GM23338 (cell line): Measurements from ENCODE around the gene SPSB4. TPM values are rescaled to one million over a fixed set of nuclear protein-coding genes. Genes with fewer than 3 reads are reported as not detected.

ENCODE experiments used
- ATAC-seq: fragments of 200-7000 bp; cut with Tn5 transposase; 3 replicates; pipeline ENCODE4 v1.9.1; 2020
- DNase-seq: peaks from one replicate; pipeline ENCODE4 v3.0.0-alpha.2; 2015; ENCODE audit warnings: low spot score
- H2AFZ ChIP-seq: fragments of 200-600 bp; sonication (generic); 2 replicates; pipeline ENCODE4 v1.8.0; 2016; ENCODE audit warnings: antibody characterized with exemption, mild to moderate bottlenecking, moderate library complexity
- H3F3A ChIP-seq: fragments of 200-600 bp; sonication (generic); replicated peaks from 2 replicates; pipeline ENCODE4 v1.8.0; 2017; ENCODE audit warnings: antibody characterized with exemption, mixed run types, low read depth
- H3K27ac ChIP-seq: fragments of 200-600 bp; sonication (generic); 2 replicates; pipeline ENCODE4 v1.6.1; 2016; ENCODE audit warnings: low read depth
- H3K27me3 ChIP-seq: fragments of 200-600 bp; sonication (generic); 2 replicates; pipeline ENCODE4 v1.8.0; 2016; ENCODE audit warnings: mild to moderate bottlenecking, mixed run types, moderate library complexity; ENCODE audit not compliant: insufficient read depth
- H3K36me3 ChIP-seq: fragments of 200-600 bp; sonication (generic); 2 replicates; pipeline ENCODE4 v1.8.0; 2016; ENCODE audit warnings: mild to moderate bottlenecking; ENCODE audit not compliant: insufficient read depth
- H3K4me1 ChIP-seq: fragments of 200-600 bp; sonication (generic); 2 replicates; pipeline ENCODE4 v1.8.0; 2016; ENCODE audit warnings: mild to moderate bottlenecking, moderate library complexity; ENCODE audit not compliant: insufficient read depth
- H3K4me2 ChIP-seq: fragments of 200-600 bp; sonication (generic); 2 replicates; pipeline ENCODE4 v1.7.1; 2017; ENCODE audit warnings: mixed run types
- H3K4me3 ChIP-seq: fragments of 200-600 bp; sonication (generic); 2 replicates; pipeline ENCODE4 v1.6.1; 2016; ENCODE audit warnings: mixed run types
- H3K79me2 ChIP-seq: fragments of 200-600 bp; sonication (generic); replicated peaks from 2 replicates; pipeline ENCODE4 v1.8.0; 2017; ENCODE audit warnings: mild to moderate bottlenecking; ENCODE audit not compliant: insufficient read depth
- H3K9me2 ChIP-seq: fragments of 200-600 bp; sonication (generic); 2 replicates; pipeline ENCODE4 v1.8.0; 2017; ENCODE audit not compliant: insufficient read depth
- H4K20me1 ChIP-seq: fragments of 200-600 bp; sonication (generic); replicated peaks from 2 replicates; pipeline ENCODE4 v1.8.0; 2017; ENCODE audit warnings: mild to moderate bottlenecking; ENCODE audit not compliant: insufficient read depth
- H3K27ac Mint-ChIP-seq: 2 replicates; pipeline ENCODE4 v1.8.0; 2020; ENCODE audit warnings: inconsistent platforms, mild to moderate bottlenecking, moderate library complexity, mixed read lengths
- H3K27me3 Mint-ChIP-seq: 3 replicates; pipeline ENCODE4 v1.8.0; 2022; ENCODE audit warnings: low read depth, mild to moderate bottlenecking, moderate library complexity, mixed read lengths, inconsistent platforms; ENCODE audit not compliant: insufficient read depth, poor library complexity
- H3K36me3 Mint-ChIP-seq: 3 replicates; pipeline ENCODE4 v1.8.0; 2021; ENCODE audit warnings: low read depth, mild to moderate bottlenecking, inconsistent platforms, moderate library complexity, mixed read lengths
- H3K4me1 Mint-ChIP-seq: 3 replicates; pipeline ENCODE4 v1.8.0; 2020; ENCODE audit warnings: mild to moderate bottlenecking, inconsistent platforms, mixed read lengths
- H3K4me3 Mint-ChIP-seq: 3 replicates; pipeline ENCODE4 v1.8.0; 2021; ENCODE audit warnings: moderate library complexity, mild to moderate bottlenecking, inconsistent platforms, mixed read lengths
- H3K9me3 Mint-ChIP-seq: 3 replicates; pipeline ENCODE4 v1.8.0; 2020; ENCODE audit warnings: moderate library complexity, mild to moderate bottlenecking, inconsistent platforms, mixed read lengths
- CREB1 ChIP-seq: fragments of 250-450 bp; sonication (Bioruptor Pico); IDR thresholded peaks from 2 replicates; pipeline ENCODE4 v1.5.0; 2020; ENCODE audit warnings: low read depth, mild to moderate bottlenecking, moderate library complexity
- EZH2 ChIP-seq: fragments of 200-600 bp; sonication (generic); IDR thresholded peaks from one replicate; pipeline ENCODE4 v1.8.0; 2017; ENCODE audit warnings: antibody characterized with exemption, mild to moderate bottlenecking, low read depth; ENCODE audit not compliant: unreplicated experiment
- EZH2phosphoT487 ChIP-seq: fragments of 200-600 bp; sonication (generic); IDR thresholded peaks from one replicate; pipeline ENCODE4 v1.8.1; 2018; ENCODE audit warnings: antibody characterized with exemption; ENCODE audit not compliant: unreplicated experiment
- NANOG ChIP-seq: IDR thresholded peaks from 2 replicates; pipeline ENCODE4 v1.6.1; 2016; ENCODE audit warnings: antibody characterized with exemption, borderline replicate concordance
- POLR2AphosphoS5 ChIP-seq: IDR thresholded peaks from 2 replicates; pipeline ENCODE4 v1.6.1; 2016; ENCODE audit warnings: antibody characterized with exemption, low read depth
- REST ChIP-seq: IDR thresholded peaks from one replicate; pipeline ENCODE4 v1.6.1; 2018; ENCODE audit warnings: antibody characterized with exemption; ENCODE audit not compliant: unreplicated experiment
- STAT1 ChIP-seq: IDR thresholded peaks from one replicate; pipeline ENCODE4 v1.6.1; 2016; ENCODE audit warnings: antibody characterized with exemption; ENCODE audit not compliant: unreplicated experiment
- ZNF331 ChIP-seq: fragments of 250-450 bp; sonication (Bioruptor Pico); IDR thresholded peaks from 2 replicates; pipeline ENCODE4 v1.5.0; 2020; ENCODE audit warnings: low read depth, mild to moderate bottlenecking, moderate library complexity
- polyA plus RNA-seq: library from polyadenylated mRNA; unstranded; fragments of >200 nt; fragmentation: Nextera tagmentation; extraction: Ambion mirVana; gene quantifications from 2 replicates; pipeline ENCODE4 v1.2.1, GENCODE V29; 2016
- total RNA-seq: library from RNA; depleted of rRNA; stranded (reverse); fragments of >200 nt; shearing (Covaris generic); gene quantifications from 2 replicates; pipeline ENCODE4 v1.2.3, GENCODE V29; 2014
- TF ChIP-seq, protein P1 (sequence below): fragments of 250-450 bp; sonication (Bioruptor Pico); IDR thresholded peaks from 2 replicates; pipeline ENCODE4 v1.5.0; 2020; ENCODE audit warnings: mild to moderate bottlenecking, moderate library complexity

Gene SPSB4
- total and polyA plus RNA-seq, 2 experiments from 2014 or later = 6.7 to 25.9 TPM

DNA sequence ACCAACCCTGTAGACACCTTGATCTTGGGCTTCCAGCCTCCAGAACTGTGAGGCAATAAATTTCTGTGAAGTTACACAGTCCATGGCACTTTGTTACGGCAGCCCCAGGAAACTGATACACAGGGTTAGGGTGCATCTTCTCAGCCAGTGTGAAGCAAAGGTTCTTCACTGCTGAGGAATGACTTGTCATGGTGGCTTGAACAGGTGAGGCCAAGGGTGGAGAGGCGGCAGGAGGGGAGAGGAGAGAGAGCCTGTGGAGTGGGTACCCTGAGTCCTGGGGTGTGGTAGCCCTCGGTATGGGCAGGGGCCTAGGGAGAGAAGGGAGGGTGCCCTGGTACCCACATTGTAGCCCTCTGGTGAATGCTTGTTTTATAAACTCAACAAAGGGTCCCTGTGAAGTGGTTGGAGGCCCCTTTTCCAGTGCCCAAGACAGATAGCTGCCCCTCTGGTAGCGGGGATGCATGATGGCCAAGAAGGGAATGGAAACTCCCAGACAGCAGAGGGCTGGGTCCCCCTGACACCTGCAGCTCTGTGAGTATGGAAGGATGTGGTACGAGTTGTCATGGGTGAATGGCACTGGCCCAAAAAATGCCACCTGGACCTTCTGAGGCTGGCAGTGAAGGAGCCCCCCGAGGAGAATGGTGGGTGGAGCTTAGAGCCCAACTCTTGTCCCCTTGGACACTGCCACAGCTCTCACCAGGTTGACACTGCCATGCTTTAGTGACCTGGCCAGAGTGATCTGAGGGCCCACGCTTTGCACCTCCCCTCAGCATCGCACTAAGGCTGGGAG is 49.6 kb downstream of the SPSB4 start (continued):
- TF ChIP-seq, protein P1, sequence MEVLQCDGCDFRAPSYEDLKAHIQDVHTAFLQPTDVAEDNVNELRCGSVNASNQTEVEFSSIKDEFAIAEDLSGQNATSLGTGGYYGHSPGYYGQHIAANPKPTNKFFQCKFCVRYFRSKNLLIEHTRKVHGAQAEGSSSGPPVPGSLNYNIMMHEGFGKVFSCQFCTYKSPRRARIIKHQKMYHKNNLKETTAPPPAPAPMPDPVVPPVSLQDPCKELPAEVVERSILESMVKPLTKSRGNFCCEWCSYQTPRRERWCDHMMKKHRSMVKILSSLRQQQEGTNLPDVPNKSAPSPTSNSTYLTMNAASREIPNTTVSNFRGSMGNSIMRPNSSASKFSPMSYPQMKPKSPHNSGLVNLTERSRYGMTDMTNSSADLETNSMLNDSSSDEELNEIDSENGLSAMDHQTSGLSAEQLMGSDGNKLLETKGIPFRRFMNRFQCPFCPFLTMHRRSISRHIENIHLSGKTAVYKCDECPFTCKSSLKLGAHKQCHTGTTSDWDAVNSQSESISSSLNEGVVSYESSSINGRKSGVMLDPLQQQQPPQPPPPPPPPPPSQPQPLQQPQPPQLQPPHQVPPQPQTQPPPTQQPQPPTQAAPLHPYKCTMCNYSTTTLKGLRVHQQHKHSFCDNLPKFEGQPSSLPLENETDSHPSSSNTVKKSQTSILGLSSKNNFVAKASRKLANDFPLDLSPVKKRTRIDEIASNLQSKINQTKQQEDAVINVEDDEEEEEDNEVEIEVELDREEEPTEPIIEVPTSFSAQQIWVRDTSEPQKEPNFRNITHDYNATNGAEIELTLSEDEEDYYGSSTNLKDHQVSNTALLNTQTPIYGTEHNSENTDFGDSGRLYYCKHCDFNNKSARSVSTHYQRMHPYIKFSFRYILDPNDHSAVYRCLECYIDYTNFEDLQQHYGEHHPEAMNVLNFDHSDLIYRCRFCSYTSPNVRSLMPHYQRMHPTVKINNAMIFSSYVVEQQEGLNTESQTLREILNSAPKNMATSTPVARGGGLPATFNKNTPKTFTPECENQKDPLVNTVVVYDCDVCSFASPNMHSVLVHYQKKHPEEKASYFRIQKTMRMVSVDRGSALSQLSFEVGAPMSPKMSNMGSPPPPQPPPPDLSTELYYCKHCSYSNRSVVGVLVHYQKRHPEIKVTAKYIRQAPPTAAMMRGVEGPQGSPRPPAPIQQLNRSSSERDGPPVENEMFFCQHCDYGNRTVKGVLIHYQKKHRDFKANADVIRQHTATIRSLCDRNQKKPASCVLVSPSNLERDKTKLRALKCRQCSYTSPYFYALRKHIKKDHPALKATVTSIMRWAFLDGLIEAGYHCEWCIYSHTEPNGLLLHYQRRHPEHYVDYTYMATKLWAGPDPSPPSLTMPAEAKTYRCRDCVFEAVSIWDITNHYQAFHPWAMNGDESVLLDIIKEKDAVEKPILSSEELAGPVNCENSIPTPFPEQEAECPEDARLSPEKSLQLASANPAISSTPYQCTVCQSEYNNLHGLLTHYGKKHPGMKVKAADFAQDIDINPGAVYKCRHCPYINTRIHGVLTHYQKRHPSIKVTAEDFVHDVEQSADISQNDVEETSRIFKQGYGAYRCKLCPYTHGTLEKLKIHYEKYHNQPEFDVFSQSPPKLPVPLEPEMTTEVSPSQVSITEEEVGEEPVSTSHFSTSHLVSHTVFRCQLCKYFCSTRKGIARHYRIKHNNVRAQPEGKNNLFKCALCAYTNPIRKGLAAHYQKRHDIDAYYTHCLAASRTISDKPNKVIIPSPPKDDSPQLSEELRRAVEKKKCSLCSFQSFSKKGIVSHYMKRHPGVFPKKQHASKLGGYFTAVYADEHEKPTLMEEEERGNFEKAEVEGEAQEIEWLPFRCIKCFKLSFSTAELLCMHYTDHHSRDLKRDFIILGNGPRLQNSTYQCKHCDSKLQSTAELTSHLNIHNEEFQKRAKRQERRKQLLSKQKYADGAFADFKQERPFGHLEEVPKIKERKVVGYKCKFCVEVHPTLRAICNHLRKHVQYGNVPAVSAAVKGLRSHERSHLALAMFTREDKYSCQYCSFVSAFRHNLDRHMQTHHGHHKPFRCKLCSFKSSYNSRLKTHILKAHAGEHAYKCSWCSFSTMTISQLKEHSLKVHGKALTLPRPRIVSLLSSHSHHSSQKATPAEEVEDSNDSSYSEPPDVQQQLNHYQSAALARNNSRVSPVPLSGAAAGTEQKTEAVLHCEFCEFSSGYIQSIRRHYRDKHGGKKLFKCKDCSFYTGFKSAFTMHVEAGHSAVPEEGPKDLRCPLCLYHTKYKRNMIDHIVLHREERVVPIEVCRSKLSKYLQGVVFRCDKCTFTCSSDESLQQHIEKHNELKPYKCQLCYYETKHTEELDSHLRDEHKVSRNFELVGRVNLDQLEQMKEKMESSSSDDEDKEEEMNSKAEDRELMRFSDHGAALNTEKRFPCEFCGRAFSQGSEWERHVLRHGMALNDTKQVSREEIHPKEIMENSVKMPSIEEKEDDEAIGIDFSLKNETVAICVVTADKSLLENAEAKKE (CRISPR knock-in tag) = no peak

GRCh38 chr3:141102372-141102771 is 51.2 kb downstream of the SPSB4 start:
- Histone ChIP-seq H3K4me3 (no peak overlapping the region), H3K4me2 (no peak overlapping the region), H2AFZ (no peak overlapping the region), H3K9me2 (0 out of 2 replicates have a peak, but pooled peaks cover under 1% of the 10 kb centered on the region), H3K27me3 (no peaks in the 10 kb centered on the region), H3K4me1 (no peaks in the 10 kb centered on the region), H3K79me2 (peaks cover 5% of the 10 kb centered on the region; the same call in 1 of the 2 replicates), H3F3A (no peaks in the 10 kb centered on the region), H3K36me3 (no peaks in the 10 kb centered on the region), H3K27ac (no peak overlapping the region), H4K20me1 (no peaks in the 10 kb centered on the region)
- no peak for DNase-seq
- peaks cover 17% of the 10 kb centered on the region for H3K9me3 Mint-ChIP-seq
- no peak for ATAC-seq
- H3K36me3 Mint-ChIP-seq = peaks cover 17% of the 10 kb centered on the region
- peaks cover 5% of the 10 kb centered on the region for H3K27me3 Mint-ChIP-seq
- no peak overlapping the region for H3K4me3 Mint-ChIP-seq
- H3K27ac Mint-ChIP-seq = no peak overlapping the region
- peaks cover 27% of the 10 kb centered on the region for H3K4me1 Mint-ChIP-seq
- no peak for TF ChIP-seq REST
- no peak for TF ChIP-seq EZH2
- TF ChIP-seq CREB1 (CRISPR knock-in tag) = no peak
- TF ChIP-seq ZNF331 (CRISPR knock-in tag) = no peak
- no peak for TF ChIP-seq STAT1
- no peak for TF ChIP-seq EZH2phosphoT487
- no peak for TF ChIP-seq NANOG
- TF ChIP-seq POLR2AphosphoS5 = no peak
